Bronchial epithelial cell (primary cell): ENCODE data around the gene TMEM42. TPM values are rescaled to one million over a fixed set of nuclear protein-coding genes. Genes with fewer than 3 reads are reported as not detected.

Experiments
- DNase-seq: peaks from one replicate; pipeline ENCODE4 v3.0.0-alpha.2; 2010; ENCODE audit warnings: low read depth
- FAIRE-seq: peaks from 2 replicates; lab custom pipeline; 2011; peaks lifted over from hg19 to GRCh38; lab: Jason Lieb, UNC
- H3K27me3 ChIP-seq: 2 replicates; pipeline ENCODE4 v1.5.1; 2011; ENCODE audit warnings: low read length; ENCODE audit not compliant: control insufficient read depth, insufficient read depth
- H3K36me3 ChIP-seq: 2 replicates; pipeline ENCODE4 v1.5.1; 2011; ENCODE audit warnings: low read length; ENCODE audit not compliant: control insufficient read depth, insufficient read depth
- H3K4me3 ChIP-seq: 2 replicates; pipeline ENCODE4 v1.5.1; 2011; ENCODE audit warnings: mild to moderate bottlenecking, low read depth, low read length, control low read depth
- total RNA-seq: library from RNA; depleted of rRNA; stranded (reverse); fragments of >200 nt; gene quantifications from 2 replicates; pipeline ENCODE4 v1.2.1, GENCODE V29; 2014
- TF ChIP-seq, protein P1 (sequence below): IDR thresholded peaks from 2 replicates; pipeline ENCODE4 v1.5.1; 2011; ENCODE audit warnings: mild to moderate bottlenecking, moderate library complexity, low read length, control low read depth, inconsistent platforms; ENCODE audit not compliant: insufficient read depth, severe bottlenecking

Gene TMEM42
- total RNA-seq, 1 donor from 2014 or later: 17.1 TPM

DNA sequence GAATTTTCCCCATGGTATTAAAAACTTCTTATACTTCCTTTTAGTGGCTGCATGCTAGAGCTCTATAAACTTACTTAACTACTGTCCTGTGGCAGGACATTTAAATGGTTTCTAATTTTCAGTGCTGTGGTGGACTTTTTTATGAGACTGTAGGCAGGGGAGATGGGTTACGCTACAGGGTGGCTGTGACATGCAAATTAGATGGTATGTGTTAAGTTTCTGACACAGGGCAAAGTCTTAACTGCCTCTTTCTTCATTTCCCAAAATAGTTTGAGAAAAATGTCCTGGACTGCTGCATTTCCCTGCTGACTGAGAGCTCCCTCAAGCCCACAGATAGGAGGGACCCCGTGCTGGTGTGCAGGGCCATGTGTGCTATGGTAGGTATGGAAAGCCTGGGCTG is 34.7 kb downstream of the TMEM42 start:
- Histone ChIP-seq H3K36me3 (no peaks in the 10 kb centered on the region), H3K4me3 (no peak overlapping the region), H3K27me3 (no peaks in the 10 kb centered on the region)
- FAIRE-seq (no peak), DNase-seq (no peak)
- TF ChIP-seq, protein P1, sequence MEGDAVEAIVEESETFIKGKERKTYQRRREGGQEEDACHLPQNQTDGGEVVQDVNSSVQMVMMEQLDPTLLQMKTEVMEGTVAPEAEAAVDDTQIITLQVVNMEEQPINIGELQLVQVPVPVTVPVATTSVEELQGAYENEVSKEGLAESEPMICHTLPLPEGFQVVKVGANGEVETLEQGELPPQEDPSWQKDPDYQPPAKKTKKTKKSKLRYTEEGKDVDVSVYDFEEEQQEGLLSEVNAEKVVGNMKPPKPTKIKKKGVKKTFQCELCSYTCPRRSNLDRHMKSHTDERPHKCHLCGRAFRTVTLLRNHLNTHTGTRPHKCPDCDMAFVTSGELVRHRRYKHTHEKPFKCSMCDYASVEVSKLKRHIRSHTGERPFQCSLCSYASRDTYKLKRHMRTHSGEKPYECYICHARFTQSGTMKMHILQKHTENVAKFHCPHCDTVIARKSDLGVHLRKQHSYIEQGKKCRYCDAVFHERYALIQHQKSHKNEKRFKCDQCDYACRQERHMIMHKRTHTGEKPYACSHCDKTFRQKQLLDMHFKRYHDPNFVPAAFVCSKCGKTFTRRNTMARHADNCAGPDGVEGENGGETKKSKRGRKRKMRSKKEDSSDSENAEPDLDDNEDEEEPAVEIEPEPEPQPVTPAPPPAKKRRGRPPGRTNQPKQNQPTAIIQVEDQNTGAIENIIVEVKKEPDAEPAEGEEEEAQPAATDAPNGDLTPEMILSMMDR: no peak

DNA sequence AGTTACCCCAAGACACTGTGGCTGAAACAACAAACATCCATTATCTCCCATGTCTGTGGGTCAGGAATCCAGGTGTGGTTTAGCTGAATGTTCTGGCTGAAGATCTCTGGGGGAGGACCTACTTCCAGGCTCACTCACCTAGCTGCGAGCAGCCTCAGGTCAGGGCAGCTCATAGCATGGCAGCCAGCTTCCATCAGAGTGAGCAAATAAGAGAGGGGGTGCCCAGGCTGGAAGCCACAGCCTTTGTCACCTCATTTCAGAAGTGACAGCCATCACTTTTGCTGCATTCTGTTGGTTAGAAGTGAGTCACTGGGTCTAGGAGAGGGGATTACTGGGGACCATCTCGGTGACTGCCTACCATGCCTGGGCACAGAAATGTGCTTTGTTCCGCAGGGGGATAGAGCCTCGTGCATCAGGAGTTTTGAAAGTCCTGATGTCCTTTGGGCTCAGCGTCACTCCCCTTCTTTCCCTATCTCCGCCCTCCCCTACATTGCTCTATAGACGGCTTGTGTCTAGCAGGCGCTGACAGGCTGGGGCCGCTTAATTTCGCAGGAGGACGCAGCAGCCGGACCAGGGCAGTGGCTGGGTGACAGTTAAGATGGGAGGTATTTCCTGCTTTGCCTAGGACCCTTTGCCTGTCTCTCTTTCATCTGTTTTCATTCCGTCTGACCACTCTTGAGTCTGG is 38.1 kb downstream of the TMEM42 start:
- DNase-seq (peak; percentile 25), FAIRE-seq (no peak)
- TF ChIP-seq, protein P1: no peak
- Histone ChIP-seq H3K27me3 (no peaks in the 10 kb centered on the region), H3K4me3 (no peak overlapping the region), H3K36me3 (no peaks in the 10 kb centered on the region)

DNA sequence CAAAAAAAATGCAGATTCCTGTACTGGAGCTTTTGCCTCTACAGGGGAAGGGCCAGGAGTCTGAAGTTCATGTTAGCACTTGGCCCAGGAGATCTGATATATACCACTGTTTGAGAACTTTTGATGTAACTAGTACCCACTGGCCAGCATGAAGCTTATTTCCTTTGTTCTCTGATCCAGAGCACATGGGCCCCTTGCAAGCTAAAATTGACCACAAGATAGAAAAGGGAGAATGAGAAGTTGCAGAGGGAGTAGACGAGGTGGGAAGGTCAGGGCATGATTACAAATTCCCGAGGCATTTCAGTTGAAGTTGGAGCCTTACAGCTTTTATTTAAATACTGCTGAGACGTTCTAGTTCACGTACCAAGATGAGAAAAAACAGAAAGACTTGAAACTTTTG is 40.9 kb downstream of the TMEM42 start:
- TF ChIP-seq, protein P1: no peak
- DNase-seq: no peak
- H3K36me3 ChIP-seq: no peaks in the 10 kb centered on the region
- no peak overlapping the region for H3K4me3 ChIP-seq
- FAIRE-seq: no peak
- no peaks in the 10 kb centered on the region for H3K27me3 ChIP-seq

DNA sequence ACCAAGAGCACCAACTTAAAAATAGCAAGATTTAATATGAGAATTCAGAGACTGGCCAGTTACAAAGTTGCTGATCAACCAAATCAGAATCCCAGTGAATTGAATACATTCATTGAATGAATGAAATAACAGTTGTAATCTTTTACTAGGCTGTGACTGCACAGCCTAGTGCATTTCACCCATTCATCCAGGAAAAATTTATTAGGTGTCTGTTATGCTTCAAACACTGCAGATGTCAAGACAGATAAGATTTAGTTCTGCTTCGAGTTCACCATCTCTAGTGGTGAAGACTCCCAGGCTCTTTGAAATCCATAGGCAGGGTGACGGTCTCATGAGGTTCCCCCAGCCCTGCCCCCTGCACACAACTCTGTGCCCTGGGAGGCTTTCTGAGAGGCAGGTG is 41.6 kb downstream of the TMEM42 start:
- DNase-seq (no peak), FAIRE-seq (no peak)
- no peaks in the 10 kb centered on the region for H3K36me3 ChIP-seq
- H3K4me3 ChIP-seq: no peak overlapping the region
- TF ChIP-seq, protein P1: no peak
- no peaks in the 10 kb centered on the region for H3K27me3 ChIP-seq

DNA sequence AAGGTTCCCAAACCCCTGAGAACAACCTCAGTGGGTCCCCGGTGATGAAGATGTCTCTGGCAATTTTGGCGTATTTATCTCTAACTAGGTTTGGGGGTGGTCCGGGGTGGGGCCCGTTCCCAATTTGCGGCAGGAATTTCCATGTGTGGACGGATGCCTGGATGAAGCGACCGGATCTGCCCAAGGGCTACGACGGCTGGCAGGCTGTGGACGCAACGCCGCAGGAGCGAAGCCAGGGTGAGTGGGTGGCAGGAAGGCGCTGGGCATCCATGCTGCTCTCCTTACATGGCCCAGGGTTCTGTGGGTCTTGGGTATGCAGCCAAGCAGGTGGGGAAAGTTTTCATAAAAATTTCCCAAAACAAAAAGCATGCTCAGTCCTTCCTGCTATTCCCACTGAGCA is 42.0 kb downstream of the TMEM42 start:
- Histone ChIP-seq H3K27me3 (no peaks in the 10 kb centered on the region), H3K4me3 (no peak overlapping the region), H3K36me3 (no peaks in the 10 kb centered on the region)
- DNase-seq (no peak), FAIRE-seq (no peak)
- TF ChIP-seq, protein P1: no peak
